GM21619 (cell line): ENCODE data around the gene SZT2.

Experiments
- ATAC-seq: cut with Tn5 transposase; IDR thresholded peaks from one replicate; pipeline ENCODE4 v1.9.1; 2021; ENCODE audit not compliant: unreplicated experiment

SZT2 gene

DNA sequence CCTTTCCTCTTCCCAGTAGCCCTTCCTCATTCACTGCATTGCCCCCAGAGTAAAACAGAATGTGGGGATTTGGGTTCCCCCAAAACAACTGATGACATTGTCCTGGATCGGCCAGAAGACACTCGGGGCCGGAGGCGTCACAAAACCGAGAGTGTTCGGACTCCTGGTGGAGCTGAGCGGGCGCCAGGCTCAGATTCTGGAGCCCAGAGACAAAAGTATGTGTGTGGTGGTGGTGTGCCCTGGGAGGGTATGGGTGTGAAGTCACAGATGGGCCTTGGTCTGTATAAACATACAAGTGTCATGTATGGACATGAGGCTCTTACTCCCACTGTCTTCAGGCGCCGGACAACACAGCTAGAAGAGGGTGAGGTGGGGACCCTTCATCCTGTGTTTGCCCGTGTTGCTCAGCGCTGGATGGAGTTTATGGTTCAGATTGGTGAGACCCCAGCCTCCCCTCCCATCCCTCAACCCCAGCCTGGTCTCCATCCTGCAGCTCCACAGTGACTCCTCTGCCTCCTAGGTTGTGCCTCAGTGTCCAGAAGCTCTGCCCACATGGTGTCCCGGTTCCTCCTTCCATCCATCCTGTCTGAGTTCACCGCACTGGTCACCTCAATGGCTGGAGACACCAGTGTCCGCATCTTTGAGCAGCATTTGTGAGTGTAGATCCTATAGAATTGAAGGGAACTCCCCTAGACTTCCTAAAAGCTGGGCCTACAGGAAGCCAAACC is 51.6 kb downstream of the SZT2 start:
- no peak for ATAC-seq

DNA sequence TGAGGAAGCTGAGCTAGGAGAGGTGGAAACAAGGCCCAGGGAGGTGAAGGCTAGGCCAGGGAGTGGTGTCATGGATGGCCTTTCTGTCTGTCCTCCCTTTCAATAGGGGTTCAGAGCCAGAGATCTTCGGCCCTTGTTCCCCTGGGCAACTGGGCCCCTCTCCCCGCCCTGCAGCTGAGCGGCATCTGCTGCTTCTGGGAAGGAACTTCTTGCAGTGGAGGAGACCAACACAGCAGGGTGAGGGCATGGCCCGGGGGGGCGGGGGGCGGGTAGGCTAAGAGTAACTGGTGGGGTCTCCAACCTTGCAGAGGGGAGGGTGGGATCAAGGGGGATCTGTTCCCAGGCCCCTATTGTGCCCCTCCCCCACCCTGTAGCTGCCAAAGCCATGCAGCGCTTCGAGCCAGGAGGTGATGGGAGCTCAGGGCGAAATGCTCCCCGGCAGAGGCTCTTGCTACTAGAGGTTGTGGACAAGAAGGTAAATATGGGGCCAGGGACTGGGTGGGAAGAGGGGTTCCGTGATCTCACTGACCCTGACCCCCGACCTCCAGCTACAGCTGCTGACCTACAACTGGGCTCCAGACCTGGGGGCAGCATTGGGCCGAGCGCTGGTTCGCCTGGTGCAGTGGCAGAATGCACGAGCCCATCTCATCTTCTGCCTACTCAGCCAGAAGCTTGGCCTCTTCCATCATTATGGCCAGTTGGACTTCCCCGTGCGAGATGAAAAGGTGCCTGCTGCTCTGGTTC is 52.4 kb downstream of the SZT2 start:
- no peak for ATAC-seq

DNA sequence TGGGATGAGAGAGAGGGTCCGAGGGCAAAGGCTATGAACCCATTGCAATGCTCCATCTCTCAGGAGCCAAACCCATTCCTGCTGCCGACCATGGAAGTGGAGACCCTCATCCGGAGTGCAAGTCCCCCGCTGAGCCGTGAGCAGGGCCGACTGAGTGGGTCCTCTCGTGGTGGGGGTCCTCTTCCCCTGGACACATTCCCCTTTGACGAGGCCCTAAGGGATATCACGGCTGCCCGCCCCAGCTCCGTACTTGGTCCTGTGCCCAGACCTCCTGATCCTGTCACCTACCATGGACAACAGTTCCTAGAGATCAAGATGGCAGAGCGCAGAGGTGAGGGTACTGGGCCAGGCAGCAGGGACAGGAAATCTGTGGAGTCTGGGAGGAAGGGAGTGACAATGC is 53.1 kb downstream of the SZT2 start:
- no peak for ATAC-seq

DNA sequence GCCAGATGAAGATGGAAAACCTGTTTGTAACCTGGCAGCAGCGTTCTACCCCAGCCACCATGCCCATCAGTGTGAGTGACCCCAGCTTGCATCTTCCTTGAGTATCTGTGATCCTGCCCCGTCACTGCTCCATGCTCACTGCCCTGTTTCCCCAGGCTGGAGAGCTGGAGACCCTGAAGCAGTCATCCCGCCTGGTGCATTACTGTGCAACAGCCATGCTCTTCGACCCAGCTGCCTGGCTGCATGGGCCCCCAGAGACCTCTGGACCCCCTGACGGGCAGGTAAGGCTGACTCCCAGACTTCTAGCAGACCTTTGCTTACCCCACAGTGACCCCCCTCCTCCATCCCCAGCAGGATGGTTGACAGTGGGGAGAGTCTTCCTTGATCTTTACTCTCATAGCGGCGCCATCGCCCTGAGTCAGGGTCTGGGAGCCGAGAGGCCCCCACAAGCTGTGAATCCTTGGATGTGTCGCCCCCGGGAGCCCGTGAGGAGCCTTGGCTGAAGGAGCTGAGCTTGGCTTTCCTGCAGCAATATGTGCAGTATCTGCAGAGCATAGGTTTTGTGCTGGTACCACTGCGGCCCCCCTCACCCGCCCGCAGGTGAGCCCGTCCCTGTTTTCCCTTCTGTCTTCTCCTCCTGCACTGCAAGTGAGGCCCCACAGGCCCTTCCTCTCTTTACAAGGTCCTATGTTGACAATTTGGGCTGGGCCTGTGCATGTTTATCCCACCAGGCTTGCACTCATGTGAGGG is 53.7 kb downstream of the SZT2 start:
- ATAC-seq: no peak

DNA sequence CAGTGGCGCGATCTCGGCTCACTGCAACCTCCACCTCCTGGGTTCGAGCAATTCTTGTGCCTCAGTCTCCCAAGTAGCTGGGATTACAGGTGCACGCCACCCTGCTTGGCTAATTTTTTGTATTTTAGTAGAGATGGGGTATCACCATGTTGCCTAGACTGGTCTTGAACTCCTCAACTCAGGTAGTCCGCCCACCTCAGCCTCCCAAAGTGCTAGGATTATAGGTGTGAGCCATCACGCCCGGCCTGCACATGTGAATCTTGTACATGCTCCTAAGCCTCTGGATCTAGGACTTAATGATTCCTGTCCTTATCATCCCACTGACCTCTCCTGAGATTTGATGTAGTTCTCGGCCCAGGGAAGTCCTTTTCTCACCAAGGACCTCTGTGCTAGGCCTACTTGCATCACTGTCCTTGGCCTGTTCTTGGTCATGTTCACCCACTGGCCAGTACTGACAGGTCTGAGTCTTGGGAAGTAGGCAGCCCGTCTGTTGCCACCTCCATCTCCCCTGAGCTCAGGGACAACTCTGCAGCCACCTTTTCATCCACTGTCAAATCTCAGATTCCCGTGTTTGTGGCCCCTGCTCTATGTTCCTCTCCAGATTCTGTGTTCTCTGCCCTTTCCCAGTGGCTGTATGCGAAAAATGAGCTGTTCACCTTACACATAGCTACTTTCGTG is 54.6 kb downstream of the SZT2 start:
- no peak for ATAC-seq

DNA sequence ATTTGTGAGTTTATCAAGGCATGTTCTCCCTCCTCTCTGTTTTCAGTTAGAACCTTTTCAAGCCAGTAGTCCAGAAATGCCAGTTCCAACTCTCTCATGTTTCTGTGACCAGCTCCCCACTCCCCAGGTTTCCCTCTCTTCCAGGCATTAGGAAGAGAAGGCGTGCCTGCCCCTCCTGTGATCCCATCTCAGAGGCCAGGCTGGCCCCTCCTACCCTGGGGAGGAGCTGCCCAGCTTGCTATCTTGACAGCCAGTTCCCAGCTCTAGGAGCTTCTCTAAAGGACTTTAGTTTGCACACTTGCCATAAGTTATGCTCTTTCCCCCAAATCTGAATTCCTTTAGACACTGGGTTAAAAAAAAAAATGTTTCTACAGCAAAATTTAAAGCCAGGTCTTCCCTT is 55.1 kb downstream of the SZT2 start:
- no peak for ATAC-seq

DNA sequence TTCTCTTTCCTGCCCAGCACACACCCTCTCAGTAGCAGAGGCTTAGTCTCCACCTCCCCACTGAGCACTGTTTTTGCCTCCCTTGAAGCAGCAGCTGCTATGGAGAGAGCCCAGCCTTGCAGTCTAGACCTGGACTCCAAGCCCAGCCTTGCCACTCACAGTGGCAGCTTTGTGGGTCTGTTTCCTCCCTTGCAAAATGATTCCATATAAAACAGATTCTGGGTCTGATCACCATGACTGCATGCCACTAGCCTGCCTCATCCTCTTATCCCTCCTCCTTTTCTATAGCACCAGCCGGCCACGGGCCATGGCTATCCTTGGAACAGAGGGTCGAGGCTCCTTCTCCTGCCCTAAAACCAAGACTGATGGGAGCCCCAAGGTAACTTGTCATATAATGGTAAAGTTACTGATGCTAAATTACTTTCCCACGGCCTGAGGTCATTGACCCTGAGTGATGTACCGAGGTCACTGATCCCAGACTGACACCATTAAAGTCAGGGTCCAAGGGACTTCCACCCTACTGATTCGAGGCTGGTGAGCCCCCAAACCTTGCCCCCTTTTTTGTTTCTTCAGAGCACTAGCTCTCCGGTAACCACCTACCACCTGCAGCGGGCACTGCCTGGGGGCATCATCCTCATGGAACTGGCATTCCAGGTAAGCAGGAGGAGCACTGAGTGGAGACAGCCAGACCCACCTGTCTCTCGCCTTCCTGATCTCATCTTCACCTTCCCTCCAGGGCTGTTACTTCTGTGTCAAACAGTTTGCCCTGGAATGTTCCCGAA is 56.1 kb downstream of the SZT2 start:
- ATAC-seq: no peak

DNA sequence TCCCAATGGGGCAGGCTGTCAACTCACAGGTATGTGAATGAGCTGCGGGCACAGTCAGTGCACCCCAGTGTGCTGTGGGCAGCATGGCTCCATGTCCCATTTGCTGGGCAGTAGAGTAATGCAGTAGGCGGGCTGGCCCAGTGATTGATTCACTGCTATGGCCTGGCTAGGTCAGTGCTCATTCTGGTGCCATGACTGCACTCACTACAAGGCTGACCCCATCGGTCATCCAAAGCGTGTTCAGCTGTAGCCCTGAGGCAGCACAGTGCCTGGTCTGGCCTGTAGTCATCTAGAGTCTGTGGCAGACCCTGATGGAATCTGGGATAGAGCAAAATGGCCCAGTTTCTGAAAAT is 56.7 kb downstream of the SZT2 start:
- no peak for ATAC-seq

DNA sequence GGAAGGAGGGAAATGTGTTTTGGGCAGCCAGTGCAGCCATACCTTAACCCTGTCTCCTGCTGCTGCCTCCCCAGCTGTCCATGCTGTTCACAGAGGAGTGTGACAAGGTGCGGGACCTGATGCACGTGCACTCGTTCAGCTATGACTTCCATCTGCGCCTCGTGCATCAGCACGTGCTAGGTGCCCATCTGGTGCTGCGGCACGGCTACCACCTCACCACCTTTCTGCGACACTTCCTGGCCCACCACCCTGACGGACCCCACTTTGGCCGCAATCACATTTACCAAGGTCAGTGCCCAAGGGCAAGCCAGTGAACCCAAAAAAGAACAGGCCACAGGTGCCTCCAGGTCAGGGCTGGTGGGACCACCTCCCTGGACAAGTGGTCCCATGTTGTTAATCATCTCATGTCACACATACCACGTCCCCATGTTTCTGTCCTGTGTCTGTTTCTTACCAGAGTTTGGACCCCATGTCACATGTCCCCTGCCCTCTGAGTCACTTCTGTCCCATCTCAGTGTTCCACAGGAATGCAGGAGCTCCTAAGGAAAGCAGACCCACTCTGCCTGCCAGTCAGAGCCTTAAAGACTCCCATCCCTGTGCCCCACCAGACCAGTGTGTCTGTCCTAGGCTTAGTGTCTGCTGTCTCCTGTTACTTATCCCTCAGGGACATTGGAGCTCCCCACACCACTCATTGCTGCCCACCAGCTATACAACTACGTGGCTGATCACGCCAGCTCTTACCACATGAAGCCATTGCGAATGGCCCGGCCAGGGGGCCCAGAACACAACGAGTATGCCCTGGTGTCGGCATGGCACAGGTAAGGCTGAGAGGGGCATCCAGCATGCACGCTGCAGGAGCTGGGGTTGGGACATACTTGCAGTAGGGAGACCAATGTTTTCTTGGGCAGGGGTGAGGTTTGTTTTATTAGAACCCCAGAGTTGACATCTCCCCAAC is 57.5 kb downstream of the SZT2 start:
- ATAC-seq: no peak

DNA sequence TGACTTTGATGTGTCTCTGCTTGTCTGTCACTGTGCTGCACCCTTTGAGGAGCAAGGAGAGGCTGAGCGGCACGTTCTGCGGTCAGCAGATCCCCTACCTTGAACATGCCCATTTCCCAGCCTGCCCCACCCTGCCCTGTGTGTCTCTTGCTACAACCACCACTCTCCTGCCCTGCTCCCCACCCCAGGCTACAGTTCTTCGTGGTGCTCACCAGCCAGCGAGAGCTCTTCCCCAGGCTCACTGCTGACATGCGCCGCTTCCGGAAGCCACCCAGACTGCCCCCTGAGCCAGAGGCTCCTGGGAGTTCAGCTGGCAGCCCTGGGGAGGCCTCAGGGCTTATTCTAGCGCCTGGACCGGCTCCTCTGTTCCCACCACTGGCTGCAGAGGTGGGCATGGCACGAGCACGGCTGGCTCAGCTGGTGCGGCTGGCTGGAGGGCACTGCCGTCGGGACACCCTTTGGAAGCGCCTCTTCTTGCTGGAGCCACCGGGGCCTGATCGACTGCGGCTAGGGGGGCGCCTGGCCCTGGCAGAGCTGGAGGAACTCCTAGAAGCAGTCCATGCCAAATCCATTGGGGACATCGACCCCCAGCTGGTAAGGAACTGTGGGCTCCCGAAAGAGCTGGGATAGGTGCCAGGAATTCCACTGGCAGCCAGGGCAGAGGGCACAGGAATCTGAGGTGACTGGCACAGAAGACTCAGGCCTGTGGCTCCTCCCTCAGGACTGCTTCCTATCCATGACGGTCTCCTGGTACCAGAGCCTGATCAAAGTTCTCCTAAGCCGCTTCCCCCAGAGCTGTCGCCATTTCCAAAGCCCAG is 58.4 kb downstream of the SZT2 start:
- no peak for ATAC-seq

DNA sequence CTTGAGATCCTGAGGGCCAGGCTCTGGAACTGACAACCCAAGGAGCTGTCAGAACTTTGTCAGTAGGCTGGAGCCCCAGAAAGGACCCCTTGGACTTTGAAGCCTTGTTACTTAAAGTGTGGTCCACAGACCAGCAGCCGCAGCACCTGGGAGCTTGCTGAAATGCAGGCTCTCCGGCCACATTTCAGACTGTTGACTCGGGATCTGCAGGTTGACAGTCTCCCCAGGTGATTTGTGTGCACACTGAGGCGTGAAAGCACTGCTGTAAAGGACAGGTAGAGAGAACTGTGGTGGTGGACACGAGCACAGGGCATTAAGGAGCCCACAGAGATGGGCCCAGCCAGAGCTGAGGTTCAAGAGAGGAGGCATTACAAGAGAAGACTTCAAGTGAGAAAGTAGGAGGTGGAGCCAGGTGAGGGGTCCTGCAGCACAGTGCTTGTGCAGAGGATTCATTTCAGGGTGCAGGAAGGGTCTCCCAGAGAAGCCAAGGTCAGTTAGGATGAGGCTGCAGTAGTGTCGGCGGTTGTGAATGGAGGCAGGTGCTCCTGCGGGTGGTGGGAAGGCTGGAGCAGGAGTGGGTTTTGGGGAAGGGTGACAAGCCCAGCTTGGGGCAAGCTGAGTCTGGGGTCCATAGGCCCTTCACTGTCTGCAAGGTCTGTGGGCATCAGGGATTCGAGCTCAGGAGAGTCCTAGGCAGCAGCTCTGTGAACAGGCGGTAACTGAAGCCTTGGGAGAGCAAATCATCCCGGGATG is 59.4 kb downstream of the SZT2 start:
- ATAC-seq: no peak

DNA sequence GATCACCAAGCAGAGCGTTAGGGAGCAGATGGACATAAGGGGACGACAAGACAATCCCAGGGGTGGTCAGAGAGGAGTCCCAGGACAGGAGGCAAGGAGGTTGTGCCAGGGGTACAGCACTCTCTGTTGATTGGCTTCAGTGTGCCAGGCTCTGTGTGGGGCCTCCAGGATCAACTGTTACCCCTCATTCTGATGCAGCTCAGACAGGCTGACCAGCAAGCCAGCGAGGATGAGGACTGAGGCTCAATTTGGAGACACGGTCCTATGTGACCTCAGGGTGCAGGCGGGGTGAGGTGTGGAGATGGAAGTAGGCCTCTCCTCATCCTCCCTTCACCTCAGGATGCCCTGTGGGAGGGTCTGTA is 60.0 kb downstream of the SZT2 start:
- ATAC-seq: no peak

DNA sequence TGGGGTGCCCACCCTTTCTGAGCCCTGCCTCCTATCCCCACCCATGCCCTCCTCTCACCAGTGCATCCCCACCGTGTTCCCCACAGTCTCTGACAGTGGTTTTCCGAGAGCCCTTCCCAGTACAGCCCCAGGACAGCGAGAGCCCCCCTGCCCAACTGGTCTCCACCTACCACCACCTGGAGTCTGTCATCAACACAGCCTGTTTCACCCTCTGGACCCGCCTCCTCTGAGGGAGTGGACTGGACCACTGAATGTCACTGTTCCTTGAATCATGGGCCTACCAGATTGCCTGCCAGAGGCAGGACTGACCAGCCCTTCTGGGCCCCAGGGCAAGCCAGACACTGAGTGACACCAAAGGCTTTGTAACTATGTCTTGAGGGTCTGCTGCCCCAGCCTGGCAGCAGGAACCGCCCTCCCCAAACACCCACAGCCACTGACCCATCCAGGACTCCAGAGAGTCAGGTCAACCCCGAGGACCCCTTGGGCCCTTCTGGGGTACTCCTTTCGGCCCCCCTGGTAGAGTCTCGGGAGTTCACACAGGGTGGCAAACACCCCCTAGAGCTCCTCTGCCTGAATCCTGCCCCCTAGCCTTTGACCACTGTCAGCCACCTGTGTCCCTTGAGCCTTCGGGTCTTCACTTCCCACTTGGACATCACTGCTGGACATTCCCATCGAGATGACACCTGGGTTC is 60.7 kb downstream of the SZT2 start:
- ATAC-seq: no peak

DNA sequence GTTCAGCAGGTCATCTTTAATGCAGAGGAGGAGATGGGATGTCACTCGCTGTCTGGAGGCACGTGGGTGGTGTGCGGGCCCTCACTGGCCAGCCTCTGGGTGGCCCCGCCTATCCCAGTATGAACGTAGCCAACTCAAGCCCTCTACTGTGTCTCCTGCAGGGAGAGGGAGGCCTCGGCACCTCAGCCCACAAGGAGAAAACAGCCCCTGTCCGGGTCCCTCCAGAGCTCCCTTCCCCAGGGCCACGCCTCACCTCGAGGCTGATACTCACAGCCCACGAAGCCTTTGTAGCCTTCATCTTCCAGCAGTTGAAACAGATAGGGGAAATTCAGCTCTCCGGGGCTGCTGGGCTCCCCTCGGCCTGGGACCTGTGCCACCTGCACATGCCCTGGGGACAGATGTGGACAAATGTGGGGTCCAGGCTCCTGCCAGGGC is 61.5 kb downstream of the SZT2 start:
- no peak for ATAC-seq

DNA sequence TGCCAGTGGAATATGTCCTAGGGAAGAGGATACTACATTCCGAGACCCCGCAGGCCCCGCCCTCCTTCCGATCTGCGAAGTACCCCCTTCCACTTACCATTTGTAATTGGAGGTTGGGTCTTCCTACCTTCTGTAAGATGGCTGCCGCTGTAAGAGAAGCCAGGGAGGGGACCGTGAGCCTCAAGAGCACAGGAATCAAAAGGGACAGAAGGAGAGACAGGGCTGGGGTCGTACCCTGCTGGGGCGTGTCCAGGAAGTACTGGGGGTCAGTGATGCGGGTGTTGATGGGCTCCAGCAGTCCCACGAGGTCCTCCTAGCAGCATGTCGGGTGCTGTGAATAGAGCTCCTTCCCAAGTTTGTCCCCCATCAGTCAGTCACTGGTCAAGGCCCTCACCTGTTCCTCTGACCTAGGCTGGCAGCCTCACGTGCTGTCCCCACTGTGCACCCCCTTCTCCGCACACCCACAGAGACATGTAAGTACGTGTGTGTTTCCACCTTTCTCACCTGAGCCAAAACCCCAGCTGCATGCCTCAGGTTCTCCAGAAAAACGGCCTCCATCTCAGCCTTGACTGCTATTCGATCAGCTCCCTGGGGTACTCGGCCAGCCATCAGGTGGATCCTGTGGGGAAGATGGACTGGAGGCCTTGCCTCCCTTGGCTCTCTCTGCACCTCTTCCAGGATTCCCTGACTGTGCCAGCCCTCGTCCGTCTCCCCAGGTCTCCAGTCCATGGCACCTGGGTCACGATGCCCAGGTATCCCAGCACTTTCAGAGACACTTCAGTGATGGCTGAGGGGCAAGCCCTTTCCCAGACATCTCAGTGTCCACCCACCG is 62.2 kb downstream of the SZT2 start:
- ATAC-seq: no peak

DNA sequence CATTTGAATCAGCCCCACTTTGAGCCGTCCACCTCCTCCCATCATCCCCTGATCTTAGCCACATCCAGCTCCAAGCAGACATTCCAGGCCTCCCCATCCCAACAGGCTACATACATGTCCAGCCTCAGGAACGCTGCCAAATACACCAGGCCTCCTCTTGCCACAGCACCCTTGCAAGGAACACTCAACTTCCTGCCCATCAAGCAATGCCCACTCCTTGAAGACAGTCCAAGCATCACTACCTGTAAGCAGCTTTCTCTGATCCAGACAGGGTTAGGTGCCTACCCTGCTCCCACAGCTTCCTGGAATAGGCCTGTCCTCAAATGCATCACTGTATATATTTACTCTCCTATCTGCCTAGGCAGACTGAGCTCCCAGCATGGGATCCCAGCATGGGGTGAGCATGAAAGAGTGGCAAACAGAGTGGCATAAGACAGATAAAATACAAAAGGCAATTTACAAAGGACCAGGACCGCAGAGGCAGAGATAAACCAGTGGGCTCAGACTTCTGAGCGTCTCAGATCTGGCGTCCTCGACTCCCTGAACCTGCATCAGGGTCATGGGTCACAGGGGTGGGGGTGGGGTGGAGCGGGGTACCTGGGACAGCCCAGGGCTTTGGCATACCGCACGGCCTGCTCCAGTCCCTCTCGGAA is 63.2 kb downstream of the SZT2 start:
- no peak for ATAC-seq
